GM12873 (cell line): ENCODE results near the gene PPP1R26.

Experiments used
- CTCF ChIP-seq: IDR thresholded peaks from 2 replicates; pipeline ENCODE4 v1.5.1; 2012; ENCODE audit warnings: low read depth, mild to moderate bottlenecking, moderate library complexity, low read length, control low read depth; ENCODE audit not compliant: insufficient read depth; ENCODE audit errors: missing control alignments

Gene PPP1R26

DNA sequence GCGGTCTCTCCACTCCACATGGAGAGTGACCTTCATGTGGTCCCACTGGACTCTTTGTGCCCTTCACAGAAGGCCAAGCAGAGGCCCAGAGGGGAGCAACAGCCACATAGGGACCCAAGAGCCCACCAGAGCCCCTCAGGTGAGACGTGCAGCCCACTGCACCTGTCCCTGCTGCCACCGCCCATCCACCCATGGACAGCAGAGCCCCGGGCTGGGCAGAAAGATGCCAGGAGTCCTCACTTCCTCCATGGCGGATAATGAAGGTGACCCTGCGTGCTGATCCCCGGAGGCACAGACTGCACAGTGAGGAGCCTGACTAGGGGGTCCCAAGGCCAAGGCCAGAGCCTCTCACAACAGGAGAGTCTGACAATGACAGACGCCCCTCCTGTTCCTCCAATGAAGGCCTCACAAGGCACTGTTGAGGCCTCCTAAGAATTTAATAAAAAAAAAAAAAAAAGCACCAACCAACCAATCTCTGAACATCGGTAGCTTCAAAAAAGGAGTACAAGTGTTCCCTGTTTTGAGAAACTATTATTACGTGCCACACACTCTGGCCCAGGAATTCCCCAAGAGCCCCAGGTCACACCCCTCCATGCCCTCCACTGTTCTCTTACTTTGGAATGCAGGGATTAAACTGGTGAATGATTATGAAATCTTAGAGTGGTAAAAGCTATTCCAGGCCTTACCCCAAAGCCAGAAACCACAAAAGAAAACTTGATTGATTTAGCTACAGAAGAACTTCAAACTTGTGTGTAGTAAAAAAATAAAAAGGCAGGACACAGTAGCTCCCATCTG is 2.8 kb upstream of the PPP1R26 start:
- no peak for TF ChIP-seq CTCF

- TF ChIP-seq CTCF, result no peak
These were observed 1.4 kb upstream of the PPP1R26 start for GRCh38 chr9:135478191-135478590.

DNA sequence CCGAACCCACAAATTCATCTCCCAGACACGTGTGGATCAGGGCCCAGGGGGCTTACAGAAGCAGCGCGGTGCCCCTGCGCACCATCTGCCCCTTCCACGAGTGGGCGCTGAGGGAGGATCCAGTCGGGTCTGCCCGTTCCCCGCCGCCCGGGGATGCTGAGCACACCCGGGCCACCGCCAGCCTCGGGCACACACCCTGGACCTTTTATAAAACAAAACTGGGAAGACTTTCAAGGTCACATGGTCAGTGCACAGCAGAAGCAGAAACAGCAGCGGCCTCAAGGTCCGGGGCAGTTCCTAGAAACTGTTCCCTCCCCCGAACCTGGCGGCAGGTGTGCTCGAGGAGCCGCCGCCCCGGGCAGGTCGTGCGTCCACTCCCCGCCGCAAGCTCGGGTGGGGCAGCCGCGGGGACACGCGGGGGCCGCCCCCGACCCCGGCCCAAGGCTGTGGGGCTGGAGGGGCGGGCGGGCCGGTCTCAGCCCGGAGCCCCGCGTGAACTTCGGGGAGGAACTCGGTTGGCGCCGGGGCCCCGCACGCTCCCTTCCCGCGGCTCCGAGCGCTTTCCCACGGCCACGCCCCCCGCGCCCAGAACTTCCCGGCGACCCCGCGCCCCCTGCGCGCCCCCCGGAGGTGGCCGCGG is 633 bp upstream of the PPP1R26 start:
- no peak for TF ChIP-seq CTCF

- TF ChIP-seq CTCF, result no peak
These were observed 723 bp downstream of the PPP1R26 start for GRCh38 chr9:135480071-135480939.

DNA sequence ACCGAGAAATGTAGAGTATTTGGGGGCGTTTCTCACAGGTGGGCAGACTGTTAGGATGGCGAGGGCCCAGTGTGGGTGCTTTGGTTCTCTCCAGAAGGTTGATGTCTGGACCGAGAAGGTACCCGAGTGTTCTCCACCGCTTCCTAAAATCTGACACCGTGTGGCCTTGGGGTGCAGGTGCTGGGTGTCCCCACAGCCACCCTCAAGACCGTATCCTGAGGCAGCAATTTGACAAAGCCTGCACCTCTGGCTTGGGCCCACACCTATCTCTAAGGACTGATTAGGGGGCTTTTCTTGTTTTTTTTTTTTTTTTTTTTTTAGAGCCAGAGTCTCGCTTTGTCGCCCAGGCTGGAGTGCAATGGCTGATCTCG is 1.3 kb downstream of the PPP1R26 start:
- no peak for TF ChIP-seq CTCF

DNA sequence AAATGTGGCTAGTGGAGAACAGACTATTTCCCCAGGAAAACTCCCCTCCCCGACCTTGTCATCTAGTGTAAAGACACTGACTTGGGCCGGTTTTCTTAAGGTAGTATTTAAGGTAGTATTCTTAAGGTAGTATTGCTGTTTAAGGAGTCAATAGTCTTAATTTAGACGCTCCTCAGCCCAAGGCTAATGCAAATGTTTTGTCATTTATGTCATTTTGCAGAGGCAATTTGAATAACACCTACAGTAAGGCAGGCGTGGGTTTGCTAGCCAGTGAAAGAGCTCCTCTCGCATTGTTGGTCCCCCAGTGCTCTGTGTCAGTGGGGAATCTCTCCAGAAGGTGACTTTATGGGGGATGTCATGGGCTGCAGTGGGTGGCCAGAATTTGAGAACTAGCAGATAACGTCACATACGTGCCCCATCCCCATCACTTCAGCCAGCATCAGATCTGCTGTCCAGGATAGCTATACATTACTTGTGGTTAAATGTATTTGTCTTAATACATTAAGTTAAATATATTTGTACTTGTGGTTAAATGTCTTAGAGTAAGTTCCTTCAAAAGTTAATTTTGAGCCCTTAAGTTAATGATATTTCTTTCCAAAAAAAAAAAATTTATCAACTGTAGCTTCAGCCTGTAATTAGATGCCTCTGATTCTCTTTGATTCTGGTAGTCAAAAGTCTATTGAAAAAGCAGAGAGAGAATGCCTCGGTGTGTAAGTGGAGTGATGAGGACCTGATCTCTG is 2.6 kb downstream of the PPP1R26 start:
- no peak for TF ChIP-seq CTCF
